Vagina (tissue), 2 donors: Measurements from ENCODE around the gene CLIP4. TPM values are rescaled to one million over a fixed set of nuclear protein-coding genes. Genes with fewer than 3 reads are reported as not detected.
A peak's percentile ranks its signal among the peaks of the same experiment; 100 is the strongest.

Experiments used
- DNase-seq, 2 donors: peaks; one replicate each; pipeline ENCODE4 v3.0.0-alpha.2; 2017; ENCODE audit errors: extremely low spot score in 2 of 2
- H3K27ac ChIP-seq: fragments of 200-600 bp; sonication (generic); one replicate; pipeline ENCODE4 v1.5.1; 2019
- H3K27me3 ChIP-seq: fragments of 200-600 bp; sonication (generic); one replicate; pipeline ENCODE4 v1.5.1; 2019
- H3K36me3 ChIP-seq, 2 donors: fragments of 200-600 bp; sonication (generic); one replicate each; pipeline ENCODE4 v1.5.1; 2017 to 2019
- H3K4me1 ChIP-seq: fragments of 200-600 bp; sonication (generic); one replicate; pipeline ENCODE4 v1.5.1; 2019
- H3K4me3 ChIP-seq, 2 donors: fragments of 200-600 bp; sonication (generic); 1 replicate in 1 of 2; 2 replicates in 1 of 2; pipeline ENCODE4 v1.5.1; 2016 to 2019
- H3K9me3 ChIP-seq: fragments of 200-600 bp; sonication (generic); one replicate; pipeline ENCODE4 v1.5.1; 2019
- POLR2A ChIP-seq, 2 donors: fragments of 450-650 bp; IDR thresholded peaks; one replicate each; pipeline ENCODE4 v1.6.1; 2017; ENCODE audit warnings: antibody characterized with exemption in 2 of 2, mild to moderate bottlenecking in 2 of 2, moderate library complexity in 2 of 2
- POLR2AphosphoS5 ChIP-seq, 2 donors: sonication (generic); formaldehyde crosslinking; IDR thresholded peaks; one replicate each; pipeline ENCODE4 v1.9.0; 2017; ENCODE audit warnings: antibody characterized with exemption in 2 of 2, mild to moderate bottlenecking in 2 of 2, low read depth in 1 of 2; ENCODE audit not compliant: insufficient read depth in 1 of 2
- intact Hi-C: fragments of 100-400 bp; cut with DNase I; formaldehyde crosslinking; loops from one replicate; pipeline ENCODE4 v1.15.1; 2023
- total RNA-seq: library from RNA; depleted of rRNA; stranded (reverse); fragments of >200 nt; gene quantifications from one replicate; pipeline ENCODE4 v1.2.3, GENCODE V29; 2016
- TF ChIP-seq, protein P1 (sequence below), 3 experiments: fragments of 450-650 bp in 2 of 3; fragments of 200-600 bp in 1 of 3; sonication (generic) in 1 of 3; IDR thresholded peaks; one replicate each; pipeline ENCODE4 v1.5.1; 2017 to 2019; ENCODE audit warnings: antibody characterized with exemption in 3 of 3, mild to moderate bottlenecking in 2 of 3, moderate library complexity in 2 of 3

Gene CLIP4
- total RNA-seq, 1 donor from 2014 or later: 63.1 TPM

DNA sequence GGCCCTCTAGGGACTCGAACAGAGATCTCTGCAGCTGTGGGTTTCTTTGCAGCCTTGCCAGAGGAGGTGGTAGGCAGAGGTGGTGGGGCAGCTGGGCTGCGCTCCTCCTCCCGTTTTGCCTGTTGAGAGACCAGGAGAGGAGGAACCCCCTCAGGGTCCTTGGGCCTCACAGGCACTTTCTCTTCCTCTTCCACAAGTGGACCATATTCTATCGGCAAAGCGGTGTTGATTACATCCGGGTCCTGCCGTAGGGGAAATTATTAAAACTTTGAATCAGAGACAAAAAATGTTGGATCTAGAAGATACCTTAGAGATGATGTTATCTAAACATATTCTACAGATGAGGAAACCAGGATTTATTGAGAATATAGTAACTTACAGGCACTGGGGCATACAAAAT is 78.5 kb downstream of the CLIP4 start:
- intact Hi-C loops: no loop called here
- no peaks in the 10 kb centered on the region for H3K9me3 ChIP-seq
- TF ChIP-seq POLR2A (IDR thresholded peaks at IDR 0.05): no peak
- TF ChIP-seq POLR2AphosphoS5 (IDR thresholded peaks at IDR 0.05; ENCODE audit: insufficient read depth in 1 of 2, low read depth in 1 of 2): no peak
- TF ChIP-seq, protein P1, sequence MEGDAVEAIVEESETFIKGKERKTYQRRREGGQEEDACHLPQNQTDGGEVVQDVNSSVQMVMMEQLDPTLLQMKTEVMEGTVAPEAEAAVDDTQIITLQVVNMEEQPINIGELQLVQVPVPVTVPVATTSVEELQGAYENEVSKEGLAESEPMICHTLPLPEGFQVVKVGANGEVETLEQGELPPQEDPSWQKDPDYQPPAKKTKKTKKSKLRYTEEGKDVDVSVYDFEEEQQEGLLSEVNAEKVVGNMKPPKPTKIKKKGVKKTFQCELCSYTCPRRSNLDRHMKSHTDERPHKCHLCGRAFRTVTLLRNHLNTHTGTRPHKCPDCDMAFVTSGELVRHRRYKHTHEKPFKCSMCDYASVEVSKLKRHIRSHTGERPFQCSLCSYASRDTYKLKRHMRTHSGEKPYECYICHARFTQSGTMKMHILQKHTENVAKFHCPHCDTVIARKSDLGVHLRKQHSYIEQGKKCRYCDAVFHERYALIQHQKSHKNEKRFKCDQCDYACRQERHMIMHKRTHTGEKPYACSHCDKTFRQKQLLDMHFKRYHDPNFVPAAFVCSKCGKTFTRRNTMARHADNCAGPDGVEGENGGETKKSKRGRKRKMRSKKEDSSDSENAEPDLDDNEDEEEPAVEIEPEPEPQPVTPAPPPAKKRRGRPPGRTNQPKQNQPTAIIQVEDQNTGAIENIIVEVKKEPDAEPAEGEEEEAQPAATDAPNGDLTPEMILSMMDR (IDR thresholded peaks at IDR 0.05): no peak
- H3K36me3 ChIP-seq: no peaks in the 10 kb centered on the region
- no peaks in the 10 kb centered on the region for H3K27me3 ChIP-seq
- H3K27ac ChIP-seq: no peak overlapping the region
- H3K4me3 ChIP-seq: no peak overlapping the region
- DNase-seq: no peak
- no peaks in the 10 kb centered on the region for H3K4me1 ChIP-seq

DNA sequence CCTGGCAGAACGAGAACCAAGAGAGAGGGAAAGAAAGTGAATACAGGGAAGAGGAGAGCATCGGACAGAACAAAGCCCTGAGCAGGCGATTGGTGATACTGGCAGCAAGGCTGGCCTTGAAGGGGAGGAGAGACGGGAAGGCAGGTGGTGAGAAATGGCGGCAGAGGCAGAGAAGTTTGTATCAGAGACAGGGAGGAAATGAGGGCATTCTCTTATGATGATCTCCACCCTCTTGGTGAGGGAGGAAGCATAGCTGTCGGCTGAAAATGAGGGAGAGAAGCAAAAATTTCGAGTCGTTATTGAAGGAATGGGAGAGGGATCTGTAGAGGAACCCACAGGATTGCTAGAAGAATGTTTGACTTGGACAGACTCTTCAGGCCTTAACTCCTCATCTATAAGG is 80.6 kb downstream of the CLIP4 start:
- no peak for TF ChIP-seq POLR2A (IDR thresholded peaks at IDR 0.05)
- TF ChIP-seq, protein P1 (IDR thresholded peaks at IDR 0.05): no peak
- no peak for TF ChIP-seq POLR2AphosphoS5 (IDR thresholded peaks at IDR 0.05; ENCODE audit: insufficient read depth in 1 of 2, low read depth in 1 of 2)
- H3K4me3 ChIP-seq: no peak overlapping the region
- no peaks in the 10 kb centered on the region for H3K36me3 ChIP-seq
- DNase-seq: no peak
- no peaks in the 10 kb centered on the region for H3K9me3 ChIP-seq
- no peaks in the 10 kb centered on the region for H3K4me1 ChIP-seq
- intact Hi-C loops: loop anchor here (2.0 kb wide), 1 partner anchor 239 kb away; no protein-coding TSS in a partner anchor
- H3K27me3 ChIP-seq: no peaks in the 10 kb centered on the region
- H3K27ac ChIP-seq: no peak overlapping the region

DNA sequence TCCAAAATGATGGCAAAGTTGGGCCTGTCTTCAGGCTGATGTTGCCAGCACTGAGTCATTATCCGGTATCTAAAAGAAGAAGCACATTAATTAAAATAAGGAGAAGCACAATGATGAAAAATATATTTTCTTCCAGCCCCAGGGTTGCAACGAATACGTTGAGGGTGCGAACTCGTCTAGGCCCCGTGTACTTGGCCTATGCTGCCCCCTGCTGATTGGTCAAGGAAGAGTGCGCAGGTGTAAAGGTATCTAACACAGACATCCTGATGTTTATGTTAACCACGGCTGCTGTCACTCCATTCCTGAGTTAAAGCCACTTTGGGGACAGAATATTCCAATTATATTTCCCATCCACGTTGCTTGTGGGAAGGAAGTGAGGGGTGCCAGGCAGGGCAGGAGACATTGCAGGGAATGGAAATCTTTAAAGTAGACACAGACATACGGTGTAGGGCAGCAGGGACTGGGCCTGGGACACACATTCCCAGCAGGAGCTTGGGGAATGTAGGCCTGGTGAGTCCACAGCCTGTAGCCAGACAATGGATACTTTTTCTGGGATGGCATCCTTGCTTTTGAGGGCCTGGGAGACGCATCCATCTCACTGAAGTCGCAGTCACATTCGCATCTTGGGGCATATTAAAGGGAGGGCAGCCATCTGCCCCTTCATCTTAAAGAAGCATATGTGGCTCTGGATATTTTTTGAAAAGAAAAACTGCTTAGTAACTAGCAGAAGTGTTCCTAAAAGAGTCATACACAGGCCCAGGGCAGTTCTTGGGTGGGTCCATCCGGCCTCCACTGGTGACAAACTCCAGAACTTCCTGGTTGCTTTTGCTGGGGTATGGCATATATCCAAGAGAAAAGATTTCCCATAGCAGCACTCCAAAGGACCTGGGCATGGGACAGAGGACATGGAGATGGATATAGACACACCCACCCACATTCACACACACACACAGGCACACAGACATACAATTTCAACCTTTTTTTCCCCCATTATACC is 81.9 kb downstream of the CLIP4 start:
- DNase-seq: no peak
- no peak overlapping the region for H3K4me3 ChIP-seq
- H3K27ac ChIP-seq: no peak overlapping the region
- H3K27me3 ChIP-seq: no peaks in the 10 kb centered on the region
- H3K9me3 ChIP-seq: no peaks in the 10 kb centered on the region
- intact Hi-C loops: loop anchor here (2.0 kb wide), 1 partner anchor 240 kb away; no protein-coding TSS in a partner anchor
- H3K36me3 ChIP-seq: no peaks in the 10 kb centered on the region
- H3K4me1 ChIP-seq: no peaks in the 10 kb centered on the region
- TF ChIP-seq POLR2AphosphoS5 (IDR thresholded peaks at IDR 0.05; ENCODE audit: insufficient read depth in 1 of 2, low read depth in 1 of 2) (peak in 1 of 2 donors; percentile 27), POLR2A (IDR thresholded peaks at IDR 0.05) (no peak)
- TF ChIP-seq, protein P1 (IDR thresholded peaks at IDR 0.05): peak; percentile 58 to 72 (median 68)

DNA sequence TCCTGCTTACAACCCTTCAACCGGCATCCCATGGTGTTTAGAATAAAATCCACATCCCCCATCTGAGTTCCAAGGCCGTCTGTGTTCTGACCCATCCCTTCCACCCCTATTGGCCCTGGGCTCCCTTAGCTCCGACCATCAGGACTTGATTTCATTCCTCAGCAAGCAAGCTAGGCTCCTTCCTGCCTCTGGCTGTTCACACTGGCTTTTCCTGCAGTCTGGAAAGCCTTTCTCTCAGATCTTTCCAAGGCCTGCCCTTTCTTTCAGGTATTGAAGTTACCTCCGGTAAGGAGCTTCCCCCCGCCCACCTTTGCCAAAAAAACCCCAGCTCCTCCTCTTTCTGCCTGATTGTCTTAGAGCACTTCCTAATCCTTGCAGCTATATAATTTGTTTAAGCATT is 86.8 kb downstream of the CLIP4 start:
- no peak for TF ChIP-seq POLR2A (IDR thresholded peaks at IDR 0.05)
- no peak for TF ChIP-seq POLR2AphosphoS5 (IDR thresholded peaks at IDR 0.05; ENCODE audit: insufficient read depth in 1 of 2, low read depth in 1 of 2)
- TF ChIP-seq, protein P1 (IDR thresholded peaks at IDR 0.05): no peak
- H3K27me3 ChIP-seq: no peaks in the 10 kb centered on the region
- no peak overlapping the region for H3K27ac ChIP-seq
- intact Hi-C loops: no loop called here
- no peaks in the 10 kb centered on the region for H3K4me1 ChIP-seq
- no peak for DNase-seq
- no peaks in the 10 kb centered on the region for H3K36me3 ChIP-seq
- H3K4me3 ChIP-seq: no peak overlapping the region
- no peaks in the 10 kb centered on the region for H3K9me3 ChIP-seq
